IMR-90 (cell line): ENCODE results near the gene ASAH2. TPM values are rescaled to one million over a fixed set of nuclear protein-coding genes. Genes with fewer than 3 reads are reported as not detected.

Source experiments
- ATAC-seq: fragments of 200-7000 bp; cut with Tn5 transposase; 2 replicates; pipeline ENCODE4 v1.9.1; 2020; ENCODE audit warnings: low read depth, mild to moderate bottlenecking, moderate library complexity
- BruUV-seq: library from RNA; stranded (reverse); fragments of 400-500 nt; replicated peaks from 2 replicates; lab custom pipeline; 2021; lab: Mats Ljungman, UMichigan
- CTCF ChIA-PET: fragments of 300-600 bp; formaldehyde crosslinking; extraction: SDS; loops from one replicate; lab custom pipeline; 2021; ENCODE audit warnings: antibody characterized with exemption; lab: Yijun Ruan, JAX
- POLR2A ChIA-PET: fragments of 300-600 bp; sonication (Branson Sonifier 250); formaldehyde crosslinking; loops from one replicate; lab custom pipeline; 2022; ENCODE audit warnings: antibody characterized with exemption; ENCODE audit not compliant: unreplicated experiment; lab: Charles Lee
- DNase-seq: peaks from one replicate; pipeline ENCODE4 v3.0.0; 2013
- H2AFZ ChIP-seq: replicated peaks from 2 replicates; pipeline ENCODE3; 2013; ENCODE audit warnings: low read length, mild to moderate bottlenecking; ENCODE audit not compliant: poor library complexity
- H2AK5ac ChIP-seq: 2 replicates; pipeline ENCODE4 v1.6.1; 2013; ENCODE audit warnings: low read depth, low read length, inconsistent platforms
- H2AK9ac ChIP-seq: replicated peaks from 2 replicates; pipeline ENCODE3; 2013; ENCODE audit warnings: mild to moderate bottlenecking, low read depth, low read length, moderate library complexity; ENCODE audit not compliant: poor library complexity
- H2BK120ac ChIP-seq: 2 replicates; pipeline ENCODE4 v1.6.1; 2013; ENCODE audit warnings: low read depth, low read length, inconsistent platforms
- H2BK15ac ChIP-seq: 3 replicates; pipeline ENCODE4 v1.6.1; 2013; ENCODE audit warnings: low read depth, low read length, inconsistent platforms
- H2BK20ac ChIP-seq: 2 replicates; pipeline ENCODE4 v1.6.1; 2013; ENCODE audit warnings: low read depth, mild to moderate bottlenecking, inconsistent platforms, low read length, moderate library complexity
- H2BK5ac ChIP-seq: 2 replicates; pipeline ENCODE4 v1.6.1; 2013; ENCODE audit warnings: mild to moderate bottlenecking, low read depth, low read length, inconsistent platforms; ENCODE audit not compliant: poor library complexity, severe bottlenecking
- H3K14ac ChIP-seq: replicated peaks from 2 replicates; pipeline ENCODE4 v1.6.1; 2013; ENCODE audit warnings: low read depth, low read length, inconsistent platforms
- H3K18ac ChIP-seq: 2 replicates; pipeline ENCODE4 v1.6.1; 2013; ENCODE audit warnings: low read depth, low read length, control low read depth
- H3K23ac ChIP-seq: 2 replicates; pipeline ENCODE4 v1.6.1; 2013; ENCODE audit warnings: low read depth, low read length, inconsistent platforms
- H3K27ac ChIP-seq: 2 replicates; pipeline ENCODE4 v1.5.1; 2013; ENCODE audit warnings: mild to moderate bottlenecking, control low read depth, low read length; ENCODE audit not compliant: insufficient read depth
- H3K27me3 ChIP-seq: 2 replicates; pipeline ENCODE4 v1.6.1; 2013; ENCODE audit warnings: low read length; ENCODE audit not compliant: control insufficient read depth, insufficient read depth
- H3K36me3 ChIP-seq: 2 replicates; pipeline ENCODE4 v1.6.1; 2013; ENCODE audit warnings: low read length, mixed read lengths; ENCODE audit not compliant: control insufficient read depth, insufficient read depth
- H3K4ac ChIP-seq: 2 replicates; pipeline ENCODE4 v1.6.1; 2013; ENCODE audit warnings: low read depth, low read length, inconsistent platforms
- H3K4me1 ChIP-seq: 2 replicates; pipeline ENCODE4 v1.6.1; 2013; ENCODE audit warnings: low read length, mixed read lengths; ENCODE audit not compliant: control insufficient read depth, insufficient read depth
- H3K4me2 ChIP-seq: 2 replicates; pipeline ENCODE4 v1.6.1; 2013; ENCODE audit warnings: low read depth, mild to moderate bottlenecking, control low read depth, low read length, moderate library complexity
- H3K4me3 ChIP-seq: 2 replicates; pipeline ENCODE4 v1.5.1; 2013; ENCODE audit warnings: low read depth, mild to moderate bottlenecking, control low read depth, low read length, moderate library complexity; ENCODE audit not compliant: insufficient read depth
- H3K56ac ChIP-seq: 2 replicates; pipeline ENCODE4 v1.6.1; 2013; ENCODE audit warnings: low read length, inconsistent platforms; ENCODE audit not compliant: insufficient read depth; ENCODE audit errors: extremely low read depth
- H3K79me1 ChIP-seq, 2 experiments: 2 replicates each; pipeline ENCODE4 v1.6.1; 2013; ENCODE audit warnings: low read length in 2 of 2, inconsistent platforms in 1 of 2, low read depth in 1 of 2
- H3K9ac ChIP-seq: 2 replicates; pipeline ENCODE4 v1.6.1; 2013; ENCODE audit warnings: low read depth, low read length, control low read depth
- H3K9me1 ChIP-seq: 2 replicates; pipeline ENCODE4 v1.6.1; 2013; ENCODE audit warnings: low read length, inconsistent platforms; ENCODE audit not compliant: insufficient read depth
- H3K9me3 ChIP-seq: 2 replicates; pipeline ENCODE4 v1.6.1; 2013; ENCODE audit warnings: low read length; ENCODE audit not compliant: control insufficient read depth, insufficient read depth
- H4K20me1 ChIP-seq: 2 replicates; pipeline ENCODE4 v1.6.1; 2013; ENCODE audit warnings: low read length, inconsistent platforms; ENCODE audit not compliant: insufficient read depth
- H4K5ac ChIP-seq: 2 replicates; pipeline ENCODE4 v1.6.1; 2013; ENCODE audit warnings: mild to moderate bottlenecking, low read depth, low read length, control low read depth
- H4K8ac ChIP-seq, 2 experiments: 2 replicates each; pipeline ENCODE4 v1.6.1; 2013; ENCODE audit warnings: low read depth in 2 of 2, low read length in 2 of 2, control low read depth in 1 of 2, inconsistent platforms in 1 of 2
- H4K91ac ChIP-seq: 2 replicates; pipeline ENCODE4 v1.6.1; 2013; ENCODE audit warnings: low read depth, low read length, inconsistent platforms; ENCODE audit not compliant: insufficient read depth
- BHLHE40 ChIP-seq: fragments of 150-350 bp; IDR thresholded peaks from 2 replicates; pipeline ENCODE4 v1.6.1; 2016; ENCODE audit warnings: mild to moderate bottlenecking, low read depth, low read length
- CEBPB ChIP-seq: IDR thresholded peaks from 2 replicates; pipeline ENCODE4 v1.6.1; 2012; ENCODE audit warnings: low read depth, low read length, improper control_type of control experiment
- CHD1 ChIP-seq: IDR thresholded peaks from 2 replicates; pipeline ENCODE4 v1.6.1; 2012; ENCODE audit warnings: low read depth, low read length, improper control_type of control experiment
- CTCF ChIP-seq: conservative IDR thresholded peaks from 2 replicates; pipeline ENCODE4 v1.5.1; 2012; ENCODE audit warnings: mild to moderate bottlenecking, low read depth, low read length, improper control_type of control experiment
- ELK1 ChIP-seq: fragments of 150-350 bp; IDR thresholded peaks from 2 replicates; pipeline ENCODE4 v1.6.1; 2016; ENCODE audit warnings: low read depth, mild to moderate bottlenecking, low read length, moderate library complexity, borderline replicate concordance
- MXI1 ChIP-seq: IDR thresholded peaks from 2 replicates; pipeline ENCODE4 v1.6.1; 2012; ENCODE audit warnings: low read depth, mild to moderate bottlenecking, low read length, moderate library complexity, borderline replicate concordance
- NFE2L2 ChIP-seq: fragments of 150-350 bp; IDR thresholded peaks from 2 replicates; pipeline ENCODE4 v1.6.1; 2016; ENCODE audit warnings: low read depth, mild to moderate bottlenecking, low read length
- POLR2A ChIP-seq: IDR thresholded peaks from 2 replicates; pipeline ENCODE4 v1.6.1; 2012; ENCODE audit warnings: mild to moderate bottlenecking, low read depth, low read length
- RAD21 ChIP-seq: IDR thresholded peaks from 2 replicates; pipeline ENCODE4 v1.6.1; 2012; ENCODE audit warnings: low read length, improper control_type of control experiment
- RCOR1 ChIP-seq: IDR thresholded peaks from 2 replicates; pipeline ENCODE4 v1.6.1; 2012; ENCODE audit warnings: mild to moderate bottlenecking, low read length, improper control_type of control experiment; ENCODE audit not compliant: insufficient replicate concordance
- RFX5 ChIP-seq: IDR thresholded peaks from 2 replicates; pipeline ENCODE4 v1.8.0; 2012; ENCODE audit warnings: low read depth, mild to moderate bottlenecking, low read length, moderate library complexity
- SMC3 ChIP-seq: fragments of 150-350 bp; IDR thresholded peaks from 2 replicates; pipeline ENCODE4 v1.6.1; 2016; ENCODE audit warnings: low read depth, mild to moderate bottlenecking, antibody characterized with exemption, low read length, moderate library complexity
- WGBS, 2 experiments: methylation state at CpG; one replicate each; pipeline versions ENCODE4 v1.1.5 to v1.1.7; 2013; ENCODE audit warnings: missing lambda C conversion rate in 2 of 2; ENCODE audit not compliant: insufficient read length in 1 of 2; ENCODE audit errors: extremely low coverage in 2 of 2; 5-methylcytosine and 5-hydroxymethylcytosine counted together
- dilution Hi-C: fragments of 300-500 bp; cut with HindIII; formaldehyde crosslinking; loops from one replicate; pipeline ENCODE4 v1.14.3; 2018; ENCODE audit warnings: low sequenced_read_pairs; ENCODE audit not compliant: unreplicated experiment
- in situ Hi-C: fragments of 300-500 bp; cut with MboI; formaldehyde crosslinking; loops from 3 replicates; pipeline ENCODE4 v1.14.3; 2019; ENCODE audit warnings: low sequenced_read_pairs, inconsistent platforms, mixed read lengths
- intact Hi-C: fragments of 100-400 bp; cut with micrococcal nuclease; formaldehyde crosslinking; loops from 2 replicates; pipeline ENCODE4 v1.10.0; 2022
- polyA plus RNA-seq, 3 experiments: library from polyadenylated mRNA; depleted of rRNA; stranded (reverse); fragments of >200 nt; gene quantifications; 2 replicates each; pipeline ENCODE4 v1.2.3, GENCODE V29; 2012; ENCODE audit warnings: low replicate concordance in 1 of 3
- total RNA-seq: library from RNA; depleted of rRNA; stranded (reverse); fragments of >200 nt; gene quantifications from 2 replicates; pipeline ENCODE4 v1.2.3, GENCODE V29; 2012
- TF ChIP-seq, protein P1 (sequence below): fragments of 150-350 bp; IDR thresholded peaks from 2 replicates; pipeline ENCODE4 v1.6.1; 2017; ENCODE audit warnings: mild to moderate bottlenecking, antibody characterized with exemption, low read length, low read depth

ASAH2 gene
- total and polyA plus RNA-seq, 2 of the 4 experiments (the other 2 are of a cell fraction): 0.18 to 0.31 TPM

DNA sequence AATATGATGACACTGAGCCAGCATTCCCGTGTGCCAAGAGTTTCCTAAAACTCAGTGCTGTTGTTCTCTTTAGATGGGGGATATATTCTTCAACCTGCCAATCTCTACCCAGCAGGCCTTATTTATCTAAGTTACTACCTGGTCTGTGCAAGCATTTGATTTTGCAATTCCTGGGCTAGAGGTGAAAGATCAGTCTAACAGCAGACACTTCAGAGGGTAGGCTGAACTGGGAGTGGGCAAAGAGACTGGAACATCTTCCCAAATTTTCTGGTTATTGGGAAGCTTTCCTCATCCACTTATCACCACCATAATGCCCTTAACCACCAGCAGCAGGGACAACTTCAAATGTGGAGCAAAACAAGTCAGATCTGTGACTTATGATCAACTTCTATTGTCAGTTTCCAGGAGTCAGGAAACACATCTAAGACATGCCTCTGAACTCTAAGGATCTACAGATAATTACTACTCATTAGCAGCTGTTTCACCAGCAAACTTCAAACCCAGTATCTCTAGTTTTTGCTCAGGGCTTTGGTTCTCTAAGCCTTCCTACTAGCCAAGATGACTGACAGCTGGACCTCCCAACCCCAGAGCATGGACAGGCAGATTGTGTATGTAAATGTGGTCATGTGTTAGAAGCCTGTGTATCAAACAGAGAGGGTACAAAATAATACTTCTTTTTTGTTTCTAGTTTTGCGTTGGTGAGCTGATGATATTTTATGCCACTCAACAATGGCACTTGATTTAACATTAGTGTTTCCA, 1.0 kb downstream of the ASAH2 start:
- no peak overlapping the region for H2AK9ac ChIP-seq

More for the DNA sequence above, 1.0 kb downstream of the ASAH2 start:
- no peak overlapping the region for H3K18ac ChIP-seq
- H3K4me2 ChIP-seq: no peak overlapping the region
- no peak overlapping the region for H3K27ac ChIP-seq
- dilution Hi-C loops: no loop called here
- CTCF ChIA-PET: no interaction called here
- no peak overlapping the region for H2BK20ac ChIP-seq
- no TSS peak for BruUV-seq
- H4K20me1 ChIP-seq: no peaks in the 10 kb centered on the region
- peaks cover 24% of the 10 kb centered on the region for H3K27me3 ChIP-seq
- DNase-seq (no peak), ATAC-seq (no peak)
- H3K36me3 ChIP-seq: no peaks in the 10 kb centered on the region
- no peaks in the 10 kb centered on the region for H3K4me1 ChIP-seq
- H2BK120ac ChIP-seq: no peak overlapping the region
- no peak overlapping the region for H3K9ac ChIP-seq
- no peaks in the 10 kb centered on the region for H3K79me1 ChIP-seq
- TF ChIP-seq BHLHE40: no peak
- no peak for TF ChIP-seq NFE2L2
- no peak for TF ChIP-seq CHD1
- TF ChIP-seq RAD21: no peak
- TF ChIP-seq MXI1: no peak
- no peak for TF ChIP-seq RFX5
- TF ChIP-seq POLR2A: no peak
- TF ChIP-seq RCOR1: no peak
- TF ChIP-seq CTCF: no peak
- no peak for TF ChIP-seq CEBPB
- TF ChIP-seq ELK1: no peak
- TF ChIP-seq SMC3: no peak
- TF ChIP-seq, protein P1, sequence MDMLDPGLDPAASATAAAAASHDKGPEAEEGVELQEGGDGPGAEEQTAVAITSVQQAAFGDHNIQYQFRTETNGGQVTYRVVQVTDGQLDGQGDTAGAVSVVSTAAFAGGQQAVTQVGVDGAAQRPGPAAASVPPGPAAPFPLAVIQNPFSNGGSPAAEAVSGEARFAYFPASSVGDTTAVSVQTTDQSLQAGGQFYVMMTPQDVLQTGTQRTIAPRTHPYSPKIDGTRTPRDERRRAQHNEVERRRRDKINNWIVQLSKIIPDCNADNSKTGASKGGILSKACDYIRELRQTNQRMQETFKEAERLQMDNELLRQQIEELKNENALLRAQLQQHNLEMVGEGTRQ: no peak
- H3K14ac ChIP-seq: no peak overlapping the region
- H2BK15ac ChIP-seq: no peak overlapping the region
- H4K8ac ChIP-seq: no peak overlapping the region
- no CpG with 5 or more reads among the region's 2 CpGs for WGBS, 2 experiments
- no peak overlapping the region for H3K56ac ChIP-seq
- H3K4ac ChIP-seq: no peak overlapping the region
- H3K9me3 ChIP-seq: no peaks in the 10 kb centered on the region
- no peak overlapping the region for H4K5ac ChIP-seq
- no peaks in the 10 kb centered on the region for H3K9me1 ChIP-seq
- H4K91ac ChIP-seq: no peak overlapping the region
- no peak overlapping the region for H2AFZ ChIP-seq
- intact Hi-C loops: no loop called here
- H2BK5ac ChIP-seq: no peak overlapping the region
- POLR2A ChIA-PET: no interaction called here
- no peak overlapping the region for H3K4me3 ChIP-seq
- H3K23ac ChIP-seq: no peak overlapping the region
- H2AK5ac ChIP-seq: no peak overlapping the region
- in situ Hi-C loops: no loop called here
